ENCODE measurements around the gene RGS12. TPM values are rescaled to one million over a fixed set of nuclear protein-coding genes. Genes with fewer than 3 reads are reported as not detected.
A peak's percentile ranks its signal among the peaks of the same experiment; 100 is the strongest.

RGS12 gene
- total and polyA plus RNA-seq, 2 of the 13 experiments (the other 11 are each of a cell fraction or from before 2014, with no cell fraction given), result 21.0 to 27.7 TPM

GRCh38 chr4:3342182-3342854 is 49.5 kb downstream of the RGS12 start (continued):
- peak; percentile 53; the same call in 1 of the 2 replicates for TF ChIP-seq KAT8 (CRISPR knock-in tag; IDR thresholded peaks at IDR 0.05)
- TF ChIP-seq ZFAT (CRISPR knock-in tag; conservative IDR thresholded peaks at IDR 0.05), result no peak
- peak; percentile 49; the same call in 1 of the 2 replicates for TF ChIP-seq TFAP4 (IDR thresholded peaks at IDR 0.05; ENCODE audit: borderline replicate concordance, low read depth)
- no peak for TF ChIP-seq PBX3 (CRISPR knock-in tag; IDR thresholded peaks at IDR 0.05; ENCODE audit: borderline replicate concordance)
- no peak for TF ChIP-seq U2AF1 (optimal IDR thresholded peaks at IDR 0.05; ENCODE audit: low read depth, low read length)
- 0 out of 2 replicates have a peak, but pooled peaks have one; percentile 30 for TF ChIP-seq ZNF280D (CRISPR knock-in tag; IDR thresholded peaks at IDR 0.05)
- no peak for TF ChIP-seq AFF4 (CRISPR knock-in tag; IDR thresholded peaks at IDR 0.05)
- no peak for TF ChIP-seq AKNA (CRISPR knock-in tag; IDR thresholded peaks at IDR 0.05; ENCODE audit: borderline replicate concordance)
- TF ChIP-seq ZNF800 (CRISPR knock-in tag; IDR thresholded peaks at IDR 0.05), result no peak
- TF ChIP-seq MZF1 (CRISPR knock-in tag; IDR thresholded peaks at IDR 0.05; ENCODE audit: borderline replicate concordance), result no peak
- peak; percentile 31; the same call in 1 of the 2 replicates for TF ChIP-seq GABPB1 (CRISPR knock-in tag; IDR thresholded peaks at IDR 0.05)

All from HepG2 (cell line).